Suppressor macrophage (primary cell): ENCODE results near the gene ADAD1.

ENCODE experiments used
- DNase-seq, 4 experiments: peaks; one replicate each; pipeline ENCODE4 v3.0.0-alpha.2; 2020 to 2022

The ADAD1 gene

DNA sequence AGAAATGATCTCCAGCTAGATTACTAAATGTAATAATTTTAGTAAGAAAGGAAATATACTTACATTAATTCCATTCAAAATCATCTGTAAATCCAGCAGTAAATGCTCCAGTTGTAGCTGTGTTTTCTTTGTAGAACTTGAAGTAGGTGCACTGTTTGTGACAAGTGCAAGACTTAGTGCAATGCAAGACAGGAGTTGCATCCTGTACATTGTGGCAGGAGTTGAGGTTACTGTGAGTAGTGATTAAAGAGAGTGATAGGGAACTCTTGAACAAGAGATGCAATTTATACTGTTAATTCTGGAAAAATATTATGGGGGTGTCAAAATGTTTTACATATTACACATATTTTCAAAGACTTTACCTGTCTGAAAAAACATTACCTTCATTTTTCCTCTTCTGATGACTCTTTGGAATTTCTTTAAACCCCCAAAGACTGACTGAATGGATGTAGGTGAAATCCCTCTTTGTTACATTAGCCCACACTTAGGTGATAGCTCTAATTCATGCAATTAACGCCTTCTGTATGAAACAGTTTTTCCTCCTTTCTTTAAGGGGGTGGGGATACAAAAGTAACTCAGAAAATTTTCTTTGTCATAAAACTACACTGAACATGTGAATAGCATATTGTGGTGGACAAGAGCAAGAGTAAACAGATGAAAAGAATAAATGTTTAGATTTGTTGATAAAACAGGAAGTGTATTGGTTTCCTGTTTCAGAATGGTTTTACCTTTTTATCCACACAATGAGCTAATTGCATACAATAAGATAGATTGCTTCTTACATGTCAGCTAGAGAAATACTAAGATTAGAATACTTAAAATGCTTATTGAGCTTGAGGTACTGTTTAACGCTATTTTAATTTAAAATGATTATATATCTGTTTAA, 77.7 kb downstream of the ADAD1 start, which contains the start of gene IL2:
TSS of gene IL2 (minus strand) at position 495 of the 886 bp plus-strand sequence. CDS start at position 210, 285 bp downstream.
- DNase-seq: no peak

DNA sequence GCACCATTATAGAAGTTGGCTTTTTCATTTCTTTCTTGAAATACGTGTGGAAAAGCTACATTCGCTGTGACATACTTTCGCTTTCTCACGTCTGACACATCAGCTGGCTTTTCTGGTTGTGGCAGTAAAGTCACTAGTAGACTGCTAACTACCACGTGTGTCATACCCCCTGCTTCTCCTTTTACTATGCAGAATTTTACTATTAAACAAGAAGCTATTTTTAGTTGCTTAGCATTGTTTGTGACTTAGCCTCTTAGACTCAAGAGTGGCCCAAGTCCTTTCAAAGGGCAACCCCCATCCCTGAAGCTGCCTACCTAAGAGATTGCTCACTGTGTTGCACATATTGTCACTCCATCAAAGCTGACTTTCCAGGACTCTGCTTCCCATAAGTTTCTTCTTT, 79.8 kb downstream of the ADAD1 start:
- DNase-seq: peak; percentile 36 to 75 (median 50)

DNA sequence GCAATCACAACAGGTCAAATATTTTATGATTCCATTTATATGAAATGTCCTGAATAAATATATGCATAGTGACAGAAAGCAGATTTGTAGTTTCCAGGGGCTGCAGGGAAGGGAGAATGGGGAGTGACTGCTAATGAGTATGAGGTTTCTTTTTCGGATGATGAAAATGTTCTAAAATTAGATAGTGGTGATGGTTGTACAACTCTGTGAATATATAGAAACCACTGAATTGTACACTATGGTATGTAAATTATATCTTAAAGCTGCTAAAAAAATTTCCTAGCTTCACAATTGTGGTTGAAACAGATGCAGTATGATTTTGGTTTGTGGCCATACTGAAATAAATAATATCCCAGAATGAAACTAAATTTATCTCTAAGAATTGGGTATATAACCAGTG, 90.6 kb downstream of the ADAD1 start:
- DNase-seq: no peak

DNA sequence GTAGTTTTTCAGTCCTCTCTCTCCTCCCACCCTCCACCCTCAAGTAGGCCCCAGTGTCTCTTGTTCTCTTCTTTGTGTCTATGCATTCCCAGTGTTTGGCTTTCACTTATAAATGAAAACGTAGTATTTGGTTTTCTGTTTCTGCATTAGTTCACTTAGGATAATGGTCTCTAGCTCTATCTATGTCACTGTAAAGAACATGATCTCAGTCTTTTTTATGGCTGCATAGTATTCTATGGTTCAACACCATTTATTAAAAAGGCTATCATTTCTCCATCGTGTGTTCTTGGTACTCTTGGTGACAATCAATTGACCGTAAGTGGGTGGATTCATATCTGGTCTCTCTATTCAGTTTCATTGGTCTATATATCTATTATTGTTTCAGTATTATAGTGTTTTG, 96.4 kb downstream of the ADAD1 start:
- no peak for DNase-seq

DNA sequence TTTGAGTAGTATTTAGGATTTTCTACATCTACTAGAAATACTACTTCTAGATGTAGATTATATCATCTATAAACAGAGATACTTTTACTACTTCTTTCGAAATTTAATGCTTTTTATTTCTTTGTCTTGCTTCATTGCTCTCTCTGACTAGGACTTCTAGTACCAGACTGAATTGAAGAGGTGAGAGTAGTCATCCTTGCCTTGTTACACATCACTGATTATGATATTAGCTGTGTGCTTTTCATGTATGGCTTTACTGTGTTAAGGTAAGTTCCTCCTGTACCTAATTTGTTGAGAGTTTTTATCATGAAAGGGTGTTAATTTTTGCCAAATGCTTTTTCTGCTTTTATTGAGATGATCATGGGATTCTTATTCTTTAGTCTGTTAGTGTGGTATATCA, 97.3 kb downstream of the ADAD1 start:
- no peak for DNase-seq

DNA sequence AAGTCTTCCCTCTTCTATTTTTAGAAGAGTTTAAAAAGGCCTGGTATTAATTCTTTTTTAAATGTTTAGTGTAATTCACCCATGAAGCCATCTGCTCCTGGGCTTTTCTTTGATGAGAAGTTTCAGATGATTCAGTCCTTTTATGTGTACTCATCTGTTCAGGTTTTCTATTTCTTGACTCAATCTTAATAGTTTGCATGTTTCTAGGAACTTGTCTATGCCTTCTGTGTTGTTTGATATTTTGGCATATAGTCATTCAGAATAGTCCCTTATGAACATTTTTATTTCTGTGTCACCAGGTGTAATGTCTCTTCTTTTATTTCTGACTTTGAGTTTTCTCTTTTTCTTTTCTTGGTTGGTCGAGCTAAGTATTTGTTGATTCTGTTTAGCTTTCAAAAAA, 97.9 kb downstream of the ADAD1 start:
- no peak for DNase-seq
